ENCODE measurements around the gene FARP1.

Gene FARP1

GRCh38 chr13:98171900-98172589, 29.2 kb downstream of the FARP1 start:
- H3K4me3 ChIP-seq (ENCODE audit: low read depth, low read length) = no peak overlapping the region
- no peak for DNase-seq (ENCODE audit: low read depth)

GRCh38 chr13:98172590-98173422, 29.9 kb downstream of the FARP1 start:
- no peak overlapping the region for H3K4me3 ChIP-seq (ENCODE audit: low read depth, low read length)
- DNase-seq (ENCODE audit: low read depth) = no peak

GRCh38 chr13:98173431-98174152, 30.7 kb downstream of the FARP1 start:
- H3K4me3 ChIP-seq (ENCODE audit: low read depth, low read length) = no peak overlapping the region
- peak; percentile 92 for DNase-seq (ENCODE audit: low read depth)

- DNase-seq (ENCODE audit: low read depth) = no peak
- H3K4me3 ChIP-seq (ENCODE audit: low read depth, low read length) = no peak overlapping the region
Observed at GRCh38 chr13:98174307-98174706, 31.4 kb downstream of the FARP1 start.

- no peak overlapping the region for H3K4me3 ChIP-seq (ENCODE audit: low read depth, low read length)
- no peak for DNase-seq (ENCODE audit: low read depth)
Observed at GRCh38 chr13:98175043-98175442, 32.1 kb downstream of the FARP1 start.

GRCh38 chr13:98175823-98176222, 32.9 kb downstream of the FARP1 start:
- H3K4me3 ChIP-seq (ENCODE audit: low read depth, low read length) = no peak overlapping the region
- DNase-seq (ENCODE audit: low read depth) = no peak

- DNase-seq (ENCODE audit: low read depth) = no peak
- H3K4me3 ChIP-seq (ENCODE audit: low read depth, low read length) = no peak within 1 kb of the TSS
Observed at GRCh38 chr13:98176777-98177608, 34.1 kb downstream of the FARP1 start, which contains the start of gene RNF113B. Gene RNF113B, minus strand, starts transcription at chr13:98177269. Its CDS starts 33 bp downstream, at chr13:98177236.

- H3K4me3 ChIP-seq (ENCODE audit: low read depth, low read length) = no peak overlapping the region
- DNase-seq (ENCODE audit: low read depth) = no peak
Observed at GRCh38 chr13:98180092-98180491, 37.2 kb downstream of the FARP1 start.

- H3K4me3 ChIP-seq (ENCODE audit: low read depth, low read length) = no peak overlapping the region
- no peak for DNase-seq (ENCODE audit: low read depth)
Observed at GRCh38 chr13:98181111-98181815, 38.4 kb downstream of the FARP1 start.

GRCh38 chr13:98182153-98182552, 39.3 kb downstream of the FARP1 start:
- no peak overlapping the region for H3K4me3 ChIP-seq (ENCODE audit: low read depth, low read length)
- DNase-seq (ENCODE audit: low read depth) = no peak

GRCh38 chr13:98182589-98182988, 39.7 kb downstream of the FARP1 start:
- H3K4me3 ChIP-seq (ENCODE audit: low read depth, low read length) = no peak overlapping the region
- DNase-seq (ENCODE audit: low read depth) = no peak

GRCh38 chr13:98184792-98185191, 41.9 kb downstream of the FARP1 start:
- H3K4me3 ChIP-seq (ENCODE audit: low read depth, low read length) = no peak overlapping the region
- no peak for DNase-seq (ENCODE audit: low read depth)

GRCh38 chr13:98187155-98187964, 44.5 kb downstream of the FARP1 start:
- DNase-seq (ENCODE audit: low read depth) = no peak
- H3K4me3 ChIP-seq (ENCODE audit: low read depth, low read length) = no peak overlapping the region

- no peak for DNase-seq (ENCODE audit: low read depth)
- no peak overlapping the region for H3K4me3 ChIP-seq (ENCODE audit: low read depth, low read length)
Observed at GRCh38 chr13:98187965-98188261, 45.0 kb downstream of the FARP1 start.

- no peak for DNase-seq (ENCODE audit: low read depth)
- H3K4me3 ChIP-seq (ENCODE audit: low read depth, low read length) = no peak overlapping the region
Observed at GRCh38 chr13:98188544-98189166, 45.8 kb downstream of the FARP1 start.

GRCh38 chr13:98189841-98190505, 47.1 kb downstream of the FARP1 start:
- no peak for DNase-seq (ENCODE audit: low read depth)
- H3K4me3 ChIP-seq (ENCODE audit: low read depth, low read length) = no peak overlapping the region

- no peak for DNase-seq (ENCODE audit: low read depth)
- no peak overlapping the region for H3K4me3 ChIP-seq (ENCODE audit: low read depth, low read length)
Observed at GRCh38 chr13:98190889-98191444, 48.1 kb downstream of the FARP1 start.

All from skeletal muscle cell (primary cell).